Stomach (tissue), 4 donors: ENCODE results near the gene GNGT1.

Experiments
- POLR2A ChIP-seq, 4 donors: fragments of 450-650 bp; IDR thresholded peaks; one replicate each; pipeline ENCODE4 v1.6.1; 2016; ENCODE audit warnings: antibody characterized with exemption in 4 of 4, control low read depth in 2 of 4, mild to moderate bottlenecking in 1 of 4, moderate library complexity in 1 of 4
- TF ChIP-seq, protein P1 (sequence below), 7 experiments: fragments of 450-650 bp in 4 of 7; fragments of 200-600 bp in 3 of 7; sonication (generic) in 3 of 7; IDR thresholded peaks; one replicate each; pipeline ENCODE4 v1.5.1; 2016 to 2019; ENCODE audit warnings: antibody characterized with exemption in 7 of 7, control low read depth in 2 of 7, mild to moderate bottlenecking in 1 of 7

- TF ChIP-seq, protein P1, sequence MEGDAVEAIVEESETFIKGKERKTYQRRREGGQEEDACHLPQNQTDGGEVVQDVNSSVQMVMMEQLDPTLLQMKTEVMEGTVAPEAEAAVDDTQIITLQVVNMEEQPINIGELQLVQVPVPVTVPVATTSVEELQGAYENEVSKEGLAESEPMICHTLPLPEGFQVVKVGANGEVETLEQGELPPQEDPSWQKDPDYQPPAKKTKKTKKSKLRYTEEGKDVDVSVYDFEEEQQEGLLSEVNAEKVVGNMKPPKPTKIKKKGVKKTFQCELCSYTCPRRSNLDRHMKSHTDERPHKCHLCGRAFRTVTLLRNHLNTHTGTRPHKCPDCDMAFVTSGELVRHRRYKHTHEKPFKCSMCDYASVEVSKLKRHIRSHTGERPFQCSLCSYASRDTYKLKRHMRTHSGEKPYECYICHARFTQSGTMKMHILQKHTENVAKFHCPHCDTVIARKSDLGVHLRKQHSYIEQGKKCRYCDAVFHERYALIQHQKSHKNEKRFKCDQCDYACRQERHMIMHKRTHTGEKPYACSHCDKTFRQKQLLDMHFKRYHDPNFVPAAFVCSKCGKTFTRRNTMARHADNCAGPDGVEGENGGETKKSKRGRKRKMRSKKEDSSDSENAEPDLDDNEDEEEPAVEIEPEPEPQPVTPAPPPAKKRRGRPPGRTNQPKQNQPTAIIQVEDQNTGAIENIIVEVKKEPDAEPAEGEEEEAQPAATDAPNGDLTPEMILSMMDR (IDR thresholded peaks at IDR 0.05), result no peak
- no peak for TF ChIP-seq POLR2A (IDR thresholded peaks at IDR 0.05)
These were observed 15.5 kb downstream of the GNGT1 start, which contains the start of gene GNG11 for GRCh38 chr7:93921607-93922566.
